WTC11 (cell line): ENCODE measurements around the gene IL2RA. TPM values are rescaled to one million over a fixed set of nuclear protein-coding genes. Genes with fewer than 3 reads are reported as not detected.

Experiments
- ATAC-seq: fragments of 200-7000 bp; cut with Tn5 transposase; 2 replicates; pipeline ENCODE4 v1.10.0; 2021; ENCODE audit warnings: mild to moderate bottlenecking, moderate library complexity
- CTCF ChIA-PET: fragments of 300-600 bp; sonication (Branson Sonifier 250); formaldehyde crosslinking; loops from one replicate; lab custom pipeline; 2021; ENCODE audit warnings: antibody characterized with exemption; lab: Charles Lee
- POLR2A ChIA-PET: fragments of 350-600 bp; sonication (Branson Sonifier 250); formaldehyde crosslinking; loops from one replicate; lab custom pipeline; 2021; ENCODE audit warnings: antibody characterized with exemption; lab: Charles Lee
- DNase-seq: peaks from one replicate; pipeline ENCODE4 v3.0.0; 2021; ENCODE audit warnings: low spot score
- H3K27ac Mint-ChIP-seq: 2 replicates; pipeline ENCODE4 v1.8.0; 2021; ENCODE audit warnings: mixed read lengths
- H3K27me3 Mint-ChIP-seq: 2 replicates; pipeline ENCODE4 v1.8.0; 2021; ENCODE audit warnings: low read depth, mild to moderate bottlenecking, moderate library complexity, mixed read lengths
- H3K36me3 Mint-ChIP-seq: 2 replicates; pipeline ENCODE4 v1.8.0; 2021; ENCODE audit warnings: mixed read lengths
- H3K4me1 Mint-ChIP-seq: 2 replicates; pipeline ENCODE4 v1.8.0; 2022; ENCODE audit warnings: mixed read lengths
- H3K4me3 Mint-ChIP-seq: 2 replicates; pipeline ENCODE4 v1.8.0; 2021; ENCODE audit warnings: mild to moderate bottlenecking, moderate library complexity, mixed read lengths
- H3K9me3 Mint-ChIP-seq: 2 replicates; pipeline ENCODE4 v1.8.0; 2021; ENCODE audit warnings: mixed read lengths
- ATF1 ChIP-seq: sonication (generic); formaldehyde crosslinking; IDR thresholded peaks from 2 replicates; pipeline ENCODE4 v1.8.1; 2023; ENCODE audit warnings: mild to moderate bottlenecking, moderate library complexity, missing genetic modification reagents
- CREB1 ChIP-seq: sonication (generic); formaldehyde crosslinking; IDR thresholded peaks from 2 replicates; pipeline ENCODE4 v1.8.0; 2023; ENCODE audit warnings: mild to moderate bottlenecking, missing genetic modification reagents
- ELF4 ChIP-seq: sonication (generic); formaldehyde crosslinking; IDR thresholded peaks from 2 replicates; pipeline ENCODE4 v1.8.1; 2022; ENCODE audit warnings: low read depth, mild to moderate bottlenecking, moderate library complexity, missing genetic modification reagents
- FOXJ3 ChIP-seq: sonication (generic); formaldehyde crosslinking; IDR thresholded peaks from 2 replicates; pipeline ENCODE4 v1.9.0; 2021; ENCODE audit warnings: missing genetic modification reagents, mild to moderate bottlenecking, borderline replicate concordance
- GTF2I ChIP-seq: fragments of 250-450 bp; sonication (Bioruptor Pico); conservative IDR thresholded peaks from 2 replicates; pipeline ENCODE4 v1.4.0; 2021; ENCODE audit warnings: mild to moderate bottlenecking
- KAT7 ChIP-seq: sonication (generic); formaldehyde crosslinking; IDR thresholded peaks from 2 replicates; pipeline ENCODE4 v1.8.1; 2023; ENCODE audit warnings: missing genetic modification reagents, mild to moderate bottlenecking, borderline replicate concordance
- MXD4 ChIP-seq: fragments of 250-450 bp; sonication (Bioruptor Pico); IDR thresholded peaks from 2 replicates; pipeline ENCODE4 v1.8.0; 2021; ENCODE audit warnings: mild to moderate bottlenecking, moderate library complexity, borderline replicate concordance
- MYBL2 ChIP-seq: sonication (generic); formaldehyde crosslinking; IDR thresholded peaks from 2 replicates; pipeline ENCODE4 v1.8.1; 2023; ENCODE audit warnings: mild to moderate bottlenecking, moderate library complexity, missing genetic modification reagents
- NFATC4 ChIP-seq: fragments of 250-450 bp; sonication (Bioruptor Pico); IDR thresholded peaks from 2 replicates; pipeline ENCODE4 v1.9.0; 2021; ENCODE audit warnings: mild to moderate bottlenecking
- NFE2L1 ChIP-seq: sonication (generic); formaldehyde crosslinking; IDR thresholded peaks from 2 replicates; pipeline ENCODE4 v1.8.1; 2023; ENCODE audit warnings: missing genetic modification reagents
- NFYB ChIP-seq: sonication (generic); formaldehyde crosslinking; conservative IDR thresholded peaks from 2 replicates; pipeline ENCODE4 v1.8.0; 2022; ENCODE audit warnings: low read depth, missing genetic modification reagents
- NR3C1 ChIP-seq: sonication (generic); formaldehyde crosslinking; conservative IDR thresholded peaks from 2 replicates; pipeline ENCODE4 v1.8.1; 2023; ENCODE audit warnings: low read depth, mild to moderate bottlenecking, missing genetic modification reagents
- TP53 ChIP-seq: sonication (generic); formaldehyde crosslinking; IDR thresholded peaks from 2 replicates; pipeline ENCODE4 v1.8.1; 2023; ENCODE audit warnings: mild to moderate bottlenecking, missing genetic modification reagents
- total RNA-seq: library from RNA; stranded (reverse); gene quantifications from 3 replicates; pipeline ENCODE4 v1.2.3, GENCODE V29; 2021
- TF ChIP-seq, protein P1 (sequence below): fragments of 200-600 bp; IDR thresholded peaks from 2 replicates; pipeline ENCODE4 v1.8.0; 2022; ENCODE audit warnings: antibody characterized with exemption
- TF ChIP-seq, protein P2 (sequence below): sonication (generic); formaldehyde crosslinking; IDR thresholded peaks from 2 replicates; pipeline ENCODE4 v1.8.1; 2023; ENCODE audit warnings: mild to moderate bottlenecking, missing genetic modification reagents
- TF ChIP-seq, protein P3 (sequence below): fragments of 250-450 bp; sonication (Bioruptor Pico); IDR thresholded peaks from 2 replicates; pipeline ENCODE4 v1.8.0; 2021; ENCODE audit warnings: mild to moderate bottlenecking
- TF ChIP-seq, protein P4 (sequence below): fragments of 250-450 bp; sonication (Bioruptor Pico); IDR thresholded peaks from 2 replicates; pipeline ENCODE4 v1.9.0; 2021; ENCODE audit warnings: moderate library complexity, mild to moderate bottlenecking, inconsistent platforms, borderline replicate concordance
- TF ChIP-seq, protein P5 (sequence below): fragments of 250-450 bp; sonication (Bioruptor Pico); IDR thresholded peaks from 2 replicates; pipeline ENCODE4 v1.9.0; 2021; ENCODE audit warnings: mild to moderate bottlenecking
- TF ChIP-seq, protein P6 (sequence below): fragments of 250-450 bp; sonication (Bioruptor Pico); IDR thresholded peaks from 2 replicates; pipeline ENCODE4 v2.1.2; 2022; ENCODE audit warnings: mild to moderate bottlenecking, moderate library complexity

IL2RA gene
- total RNA-seq, 1 experiment from 2014 or later, result 0.31 TPM

DNA sequence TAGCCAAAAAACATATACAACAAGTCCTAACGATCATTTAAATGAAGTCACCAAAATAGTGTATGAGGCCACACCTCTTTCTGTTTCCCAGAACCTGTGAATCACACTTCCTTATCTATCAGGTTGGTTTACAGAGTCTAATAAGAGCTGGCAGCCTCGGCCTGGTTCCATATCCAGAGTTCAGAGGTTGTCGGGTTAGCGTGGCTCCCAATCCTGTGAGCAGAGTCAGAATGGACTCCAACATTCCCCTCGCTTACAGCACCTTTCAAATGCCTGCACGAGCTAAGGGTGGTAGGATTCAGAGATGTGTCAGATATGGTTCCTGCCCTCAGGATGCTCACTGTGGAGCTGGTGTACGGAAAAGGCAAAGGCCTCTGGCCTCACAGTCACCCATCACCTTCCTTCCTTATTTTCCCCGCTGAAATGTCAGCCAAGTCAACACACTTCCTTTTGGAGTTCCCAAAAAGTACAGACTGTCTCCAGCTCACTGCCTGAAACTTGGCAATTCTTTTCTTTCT lies 90.8 kb downstream of the IL2RA start:
- Mint-ChIP-seq H3K36me3 (no peaks in the 10 kb centered on the region), H3K27ac (no peak overlapping the region), H3K4me3 (no peak overlapping the region), H3K27me3 (peaks cover 16% of the 10 kb centered on the region), H3K4me1 (peaks cover 12% of the 10 kb centered on the region), H3K9me3 (no peaks in the 10 kb centered on the region)
- CTCF ChIA-PET, result no interaction called here
- POLR2A ChIA-PET, result no interaction called here
- TF ChIP-seq ELF4 (CRISPR knock-in tag) (no peak), ATF1 (CRISPR knock-in tag) (no peak), NFYB (CRISPR knock-in tag) (no peak), MXD4 (CRISPR knock-in tag) (no peak), NR3C1 (no peak), GTF2I (CRISPR knock-in tag) (no peak), KAT7 (no peak), MYBL2 (CRISPR knock-in tag) (no peak), NFE2L1 (CRISPR knock-in tag) (no peak), TP53 (CRISPR knock-in tag) (no peak), FOXJ3 (CRISPR knock-in tag) (no peak), NFATC4 (CRISPR knock-in tag) (no peak), CREB1 (CRISPR knock-in tag) (no peak)
- TF ChIP-seq, protein P1, sequence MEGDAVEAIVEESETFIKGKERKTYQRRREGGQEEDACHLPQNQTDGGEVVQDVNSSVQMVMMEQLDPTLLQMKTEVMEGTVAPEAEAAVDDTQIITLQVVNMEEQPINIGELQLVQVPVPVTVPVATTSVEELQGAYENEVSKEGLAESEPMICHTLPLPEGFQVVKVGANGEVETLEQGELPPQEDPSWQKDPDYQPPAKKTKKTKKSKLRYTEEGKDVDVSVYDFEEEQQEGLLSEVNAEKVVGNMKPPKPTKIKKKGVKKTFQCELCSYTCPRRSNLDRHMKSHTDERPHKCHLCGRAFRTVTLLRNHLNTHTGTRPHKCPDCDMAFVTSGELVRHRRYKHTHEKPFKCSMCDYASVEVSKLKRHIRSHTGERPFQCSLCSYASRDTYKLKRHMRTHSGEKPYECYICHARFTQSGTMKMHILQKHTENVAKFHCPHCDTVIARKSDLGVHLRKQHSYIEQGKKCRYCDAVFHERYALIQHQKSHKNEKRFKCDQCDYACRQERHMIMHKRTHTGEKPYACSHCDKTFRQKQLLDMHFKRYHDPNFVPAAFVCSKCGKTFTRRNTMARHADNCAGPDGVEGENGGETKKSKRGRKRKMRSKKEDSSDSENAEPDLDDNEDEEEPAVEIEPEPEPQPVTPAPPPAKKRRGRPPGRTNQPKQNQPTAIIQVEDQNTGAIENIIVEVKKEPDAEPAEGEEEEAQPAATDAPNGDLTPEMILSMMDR, result no peak
- TF ChIP-seq, protein P2, sequence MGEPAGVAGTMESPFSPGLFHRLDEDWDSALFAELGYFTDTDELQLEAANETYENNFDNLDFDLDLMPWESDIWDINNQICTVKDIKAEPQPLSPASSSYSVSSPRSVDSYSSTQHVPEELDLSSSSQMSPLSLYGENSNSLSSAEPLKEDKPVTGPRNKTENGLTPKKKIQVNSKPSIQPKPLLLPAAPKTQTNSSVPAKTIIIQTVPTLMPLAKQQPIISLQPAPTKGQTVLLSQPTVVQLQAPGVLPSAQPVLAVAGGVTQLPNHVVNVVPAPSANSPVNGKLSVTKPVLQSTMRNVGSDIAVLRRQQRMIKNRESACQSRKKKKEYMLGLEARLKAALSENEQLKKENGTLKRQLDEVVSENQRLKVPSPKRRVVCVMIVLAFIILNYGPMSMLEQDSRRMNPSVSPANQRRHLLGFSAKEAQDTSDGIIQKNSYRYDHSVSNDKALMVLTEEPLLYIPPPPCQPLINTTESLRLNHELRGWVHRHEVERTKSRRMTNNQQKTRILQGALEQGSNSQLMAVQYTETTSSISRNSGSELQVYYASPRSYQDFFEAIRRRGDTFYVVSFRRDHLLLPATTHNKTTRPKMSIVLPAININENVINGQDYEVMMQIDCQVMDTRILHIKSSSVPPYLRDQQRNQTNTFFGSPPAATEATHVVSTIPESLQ (CRISPR knock-in tag), result no peak
- TF ChIP-seq, protein P3, sequence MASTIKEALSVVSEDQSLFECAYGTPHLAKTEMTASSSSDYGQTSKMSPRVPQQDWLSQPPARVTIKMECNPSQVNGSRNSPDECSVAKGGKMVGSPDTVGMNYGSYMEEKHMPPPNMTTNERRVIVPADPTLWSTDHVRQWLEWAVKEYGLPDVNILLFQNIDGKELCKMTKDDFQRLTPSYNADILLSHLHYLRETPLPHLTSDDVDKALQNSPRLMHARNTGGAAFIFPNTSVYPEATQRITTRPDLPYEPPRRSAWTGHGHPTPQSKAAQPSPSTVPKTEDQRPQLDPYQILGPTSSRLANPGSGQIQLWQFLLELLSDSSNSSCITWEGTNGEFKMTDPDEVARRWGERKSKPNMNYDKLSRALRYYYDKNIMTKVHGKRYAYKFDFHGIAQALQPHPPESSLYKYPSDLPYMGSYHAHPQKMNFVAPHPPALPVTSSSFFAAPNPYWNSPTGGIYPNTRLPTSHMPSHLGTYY, result no peak
- TF ChIP-seq, protein P4, sequence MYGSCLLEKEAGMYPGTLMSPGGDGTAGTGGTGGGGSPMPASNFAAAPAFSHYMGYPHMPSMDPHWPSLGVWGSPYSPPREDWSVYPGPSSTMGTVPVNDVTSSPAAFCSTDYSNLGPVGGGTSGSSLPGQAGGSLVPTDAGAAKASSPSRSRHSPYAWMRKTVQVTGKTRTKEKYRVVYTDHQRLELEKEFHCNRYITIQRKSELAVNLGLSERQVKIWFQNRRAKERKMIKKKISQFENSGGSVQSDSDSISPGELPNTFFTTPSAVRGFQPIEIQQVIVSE, result no peak
- TF ChIP-seq, protein P5, sequence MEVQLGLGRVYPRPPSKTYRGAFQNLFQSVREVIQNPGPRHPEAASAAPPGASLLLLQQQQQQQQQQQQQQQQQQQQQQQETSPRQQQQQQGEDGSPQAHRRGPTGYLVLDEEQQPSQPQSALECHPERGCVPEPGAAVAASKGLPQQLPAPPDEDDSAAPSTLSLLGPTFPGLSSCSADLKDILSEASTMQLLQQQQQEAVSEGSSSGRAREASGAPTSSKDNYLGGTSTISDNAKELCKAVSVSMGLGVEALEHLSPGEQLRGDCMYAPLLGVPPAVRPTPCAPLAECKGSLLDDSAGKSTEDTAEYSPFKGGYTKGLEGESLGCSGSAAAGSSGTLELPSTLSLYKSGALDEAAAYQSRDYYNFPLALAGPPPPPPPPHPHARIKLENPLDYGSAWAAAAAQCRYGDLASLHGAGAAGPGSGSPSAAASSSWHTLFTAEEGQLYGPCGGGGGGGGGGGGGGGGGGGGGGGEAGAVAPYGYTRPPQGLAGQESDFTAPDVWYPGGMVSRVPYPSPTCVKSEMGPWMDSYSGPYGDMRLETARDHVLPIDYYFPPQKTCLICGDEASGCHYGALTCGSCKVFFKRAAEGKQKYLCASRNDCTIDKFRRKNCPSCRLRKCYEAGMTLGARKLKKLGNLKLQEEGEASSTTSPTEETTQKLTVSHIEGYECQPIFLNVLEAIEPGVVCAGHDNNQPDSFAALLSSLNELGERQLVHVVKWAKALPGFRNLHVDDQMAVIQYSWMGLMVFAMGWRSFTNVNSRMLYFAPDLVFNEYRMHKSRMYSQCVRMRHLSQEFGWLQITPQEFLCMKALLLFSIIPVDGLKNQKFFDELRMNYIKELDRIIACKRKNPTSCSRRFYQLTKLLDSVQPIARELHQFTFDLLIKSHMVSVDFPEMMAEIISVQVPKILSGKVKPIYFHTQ (CRISPR knock-in tag), result no peak
- TF ChIP-seq, protein P6, sequence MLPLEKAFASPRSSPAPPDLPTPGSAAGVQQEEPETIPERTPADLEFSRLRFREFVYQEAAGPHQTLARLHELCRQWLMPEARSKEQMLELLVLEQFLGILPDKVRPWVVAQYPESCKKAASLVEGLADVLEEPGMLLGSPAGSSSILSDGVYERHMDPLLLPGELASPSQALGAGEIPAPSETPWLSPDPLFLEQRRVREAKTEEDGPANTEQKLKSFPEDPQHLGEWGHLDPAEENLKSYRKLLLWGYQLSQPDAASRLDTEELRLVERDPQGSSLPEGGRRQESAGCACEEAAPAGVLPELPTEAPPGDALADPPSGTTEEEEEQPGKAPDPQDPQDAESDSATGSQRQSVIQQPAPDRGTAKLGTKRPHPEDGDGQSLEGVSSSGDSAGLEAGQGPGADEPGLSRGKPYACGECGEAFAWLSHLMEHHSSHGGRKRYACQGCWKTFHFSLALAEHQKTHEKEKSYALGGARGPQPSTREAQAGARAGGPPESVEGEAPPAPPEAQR (CRISPR knock-in tag), result no peak
- DNase-seq (no peak), ATAC-seq (no peak)
